KMS-11 (cell line): ENCODE results near the gene OR8B2.
"Not testable (repeated sequence)": the region's sequence is repeated elsewhere in the genome, so short reads cannot be mapped to it uniquely, and the experiment has no call there.

Source experiments
- H2AFZ ChIP-seq: fragments of 200-600 bp; sonication (generic); 2 replicates; pipeline ENCODE4 v1.6.1; 2016; ENCODE audit warnings: antibody characterized with exemption, mixed run types, low read depth
- H3K27ac ChIP-seq: fragments of 200-600 bp; sonication (generic); 2 replicates; pipeline ENCODE4 v1.6.1; 2016; ENCODE audit warnings: mild to moderate bottlenecking, mixed run types
- H3K27me3 ChIP-seq: fragments of 200-600 bp; sonication (generic); 2 replicates; pipeline ENCODE4 v1.6.1; 2017; ENCODE audit warnings: mild to moderate bottlenecking, low read depth, mixed run types, moderate library complexity; ENCODE audit not compliant: insufficient read depth
- H3K36me3 ChIP-seq: fragments of 200-600 bp; sonication (generic); 2 replicates; pipeline ENCODE4 v1.6.1; 2017; ENCODE audit warnings: mild to moderate bottlenecking, mixed run types; ENCODE audit not compliant: insufficient read depth
- H3K4me1 ChIP-seq: fragments of 200-600 bp; sonication (generic); 2 replicates; pipeline ENCODE4 v1.6.1; 2016; ENCODE audit warnings: mild to moderate bottlenecking, low read depth, mixed run types; ENCODE audit not compliant: poor library complexity, severe bottlenecking
- H3K4me2 ChIP-seq: fragments of 200-600 bp; sonication (generic); 2 replicates; pipeline ENCODE4 v1.7.0; 2016; ENCODE audit warnings: mild to moderate bottlenecking, mixed run types
- H3K4me3 ChIP-seq: fragments of 200-600 bp; sonication (generic); IDR thresholded peaks from 2 replicates; pipeline ENCODE4 v1.6.1; 2017; ENCODE audit warnings: low read depth, low read length, mixed read lengths; ENCODE audit not compliant: insufficient read depth
- H3K79me2 ChIP-seq: fragments of 200-600 bp; sonication (generic); 2 replicates; pipeline ENCODE4 v1.6.1; 2016; ENCODE audit warnings: low read depth, mixed run types; ENCODE audit not compliant: insufficient read depth
- H3K9ac ChIP-seq: fragments of 200-600 bp; sonication (generic); 2 replicates; pipeline ENCODE4 v1.6.1; 2016; ENCODE audit warnings: mild to moderate bottlenecking, mixed run types
- H4K20me1 ChIP-seq: fragments of 200-600 bp; sonication (generic); 2 replicates; pipeline ENCODE4 v1.6.1; 2016; ENCODE audit warnings: mild to moderate bottlenecking, mixed run types; ENCODE audit not compliant: insufficient read depth
- CTCF ChIP-seq: fragments of 200-600 bp; sonication (generic); conservative IDR thresholded peaks from 2 replicates; pipeline ENCODE4 v1.6.1; 2017; ENCODE audit warnings: low read depth, mild to moderate bottlenecking, antibody characterized with exemption, low read length, moderate library complexity, mixed read lengths

Gene OR8B2

DNA sequence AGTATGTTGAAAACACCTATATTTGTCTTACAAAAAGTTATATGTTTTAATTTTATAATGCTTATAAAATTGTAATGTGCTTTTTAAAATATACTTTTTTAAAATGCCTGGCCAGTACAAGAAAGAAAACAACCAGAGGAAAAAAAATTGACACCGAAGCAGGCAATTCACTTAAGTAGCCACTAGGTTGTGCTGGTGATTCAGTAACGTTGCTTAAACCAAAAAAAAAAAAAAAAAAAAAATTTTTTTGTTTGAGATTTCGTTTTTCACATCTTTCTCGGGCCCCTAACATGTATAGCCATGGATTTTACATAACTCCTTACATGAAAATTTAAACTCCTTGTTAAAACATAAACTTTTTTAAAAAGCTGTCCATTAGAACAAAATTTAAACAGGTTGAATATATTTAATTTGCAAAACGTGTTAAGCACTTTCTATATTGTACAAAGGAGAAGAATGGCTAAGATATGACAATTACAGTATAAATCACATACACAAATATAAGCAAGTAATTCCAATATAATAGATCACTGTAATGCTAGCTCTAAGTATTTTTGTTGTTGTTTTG, 31.1 kb upstream of the OR8B2 start:
- H3K4me3 ChIP-seq, result no peak overlapping the region
- no peak overlapping the region for H3K27ac ChIP-seq
- no peaks in the 10 kb centered on the region for H3K79me2 ChIP-seq
- peak; percentile 19; the same call in 1 of the 2 replicates for TF ChIP-seq CTCF
- no peaks in the 10 kb centered on the region for H4K20me1 ChIP-seq
- no peak overlapping the region for H3K9ac ChIP-seq
- no peak overlapping the region for H2AFZ ChIP-seq
- no peaks in the 10 kb centered on the region for H3K27me3 ChIP-seq
- H3K4me2 ChIP-seq, result no peak overlapping the region
- no peaks in the 10 kb centered on the region for H3K36me3 ChIP-seq
- H3K4me1 ChIP-seq, result no peaks in the 10 kb centered on the region

- no peak for TF ChIP-seq CTCF
- Histone ChIP-seq H4K20me1 (no peaks in the 10 kb centered on the region), H3K27ac (no peak overlapping the region), H3K9ac (no peak overlapping the region), H3K79me2 (no peaks in the 10 kb centered on the region), H3K4me1 (no peaks in the 10 kb centered on the region), H3K4me3 (no peak overlapping the region), H3K4me2 (no peak overlapping the region), H3K36me3 (no peaks in the 10 kb centered on the region), H2AFZ (no peak overlapping the region), H3K27me3 (no peaks in the 10 kb centered on the region)
These were observed 25.6 kb upstream of the OR8B2 start for GRCh38 chr11:124409906-124410305.

DNA sequence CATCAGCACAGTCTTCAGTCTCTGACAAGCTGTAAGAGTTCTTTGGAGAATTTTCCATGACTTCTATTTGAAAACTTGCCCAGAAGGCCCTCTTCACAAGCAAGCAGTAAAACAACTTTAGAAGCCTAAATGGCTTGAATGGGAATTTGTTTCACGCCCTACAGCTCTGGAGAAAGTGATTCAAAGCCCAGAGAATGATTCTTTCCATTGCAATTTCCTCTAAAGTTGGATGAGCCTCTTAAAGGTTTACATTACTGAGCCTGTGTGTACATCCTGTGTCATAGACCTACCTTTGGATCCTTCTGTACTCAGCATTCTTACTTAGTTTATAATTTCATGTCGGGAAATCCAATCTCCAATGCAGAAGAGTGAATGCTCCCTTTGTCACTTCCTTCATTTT, 21.3 kb upstream of the OR8B2 start:
- Histone ChIP-seq H3K4me2 (no peak overlapping the region), H3K9ac (no peak overlapping the region)

DNA sequence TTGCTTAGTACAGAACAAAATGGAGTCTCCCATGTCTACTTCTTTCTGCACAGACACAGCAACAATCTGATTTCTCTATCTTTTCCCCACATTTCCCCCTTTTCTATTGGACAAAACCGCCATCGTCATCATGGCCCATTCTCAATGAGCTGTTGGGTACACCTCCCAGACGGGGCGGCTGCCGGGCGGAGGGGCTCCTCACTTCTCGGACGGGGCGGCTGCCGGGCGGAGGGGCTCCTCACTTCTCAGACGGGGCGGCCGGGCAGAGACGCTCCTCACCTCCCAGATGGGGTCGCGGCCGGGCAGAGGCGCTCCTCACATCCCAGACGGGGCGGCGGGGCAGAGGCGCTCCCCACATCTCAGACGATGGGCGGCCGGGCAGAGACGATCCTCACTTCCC, 18.9 kb upstream of the OR8B2 start:
- H3K79me2 ChIP-seq, H3K9ac ChIP-seq, H3K4me1 ChIP-seq, H3K4me2 ChIP-seq, H3K27ac ChIP-seq, H2AFZ ChIP-seq, H3K36me3 ChIP-seq, H4K20me1 ChIP-seq, H3K27me3 ChIP-seq, H3K4me3 ChIP-seq: not testable (repeated sequence)

More for the DNA sequence above, 21.3 kb upstream of the OR8B2 start:
- TF ChIP-seq CTCF, result no peak
- H3K36me3 ChIP-seq, result no peaks in the 10 kb centered on the region
- H3K4me1 ChIP-seq, result no peaks in the 10 kb centered on the region
- H3K79me2 ChIP-seq, result no peaks in the 10 kb centered on the region
- no peak overlapping the region for H2AFZ ChIP-seq
- no peaks in the 10 kb centered on the region for H4K20me1 ChIP-seq
- no peak overlapping the region for H3K4me3 ChIP-seq
- H3K27me3 ChIP-seq, result no peaks in the 10 kb centered on the region
- H3K27ac ChIP-seq, result no peak overlapping the region

DNA sequence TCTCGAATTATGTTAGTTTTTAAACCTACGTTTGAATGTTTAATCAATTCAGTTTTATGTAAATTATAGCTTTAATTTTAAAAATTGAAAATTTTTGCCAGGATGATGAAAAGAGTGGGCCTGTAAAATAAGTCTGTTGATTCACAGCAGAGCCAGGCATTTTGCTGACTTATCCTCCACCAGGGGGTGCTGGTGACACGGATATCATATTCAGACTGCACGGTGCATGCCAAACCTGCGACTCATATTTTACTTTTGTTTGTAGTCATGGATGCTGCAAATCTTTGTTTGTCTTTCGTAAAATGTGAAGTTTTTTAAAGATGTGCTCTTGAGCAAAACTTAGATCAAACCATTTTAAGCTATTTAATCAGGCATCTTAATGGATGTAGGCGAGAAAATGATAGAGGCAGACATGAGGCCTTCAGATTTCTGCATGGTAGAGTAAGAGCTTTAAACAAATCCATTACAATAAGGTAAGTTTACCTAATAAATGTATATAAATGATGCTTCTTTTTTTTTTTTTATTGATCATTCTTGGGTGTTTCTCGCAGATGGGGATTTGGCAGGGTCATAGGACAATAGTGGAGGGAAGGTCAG, 18.1 kb upstream of the OR8B2 start:
- Histone ChIP-seq H4K20me1 (no peaks in the 10 kb centered on the region), H3K4me1 (no peaks in the 10 kb centered on the region), H2AFZ (no peak overlapping the region), H3K9ac (no peak overlapping the region), H3K27ac (no peak overlapping the region), H3K36me3 (no peaks in the 10 kb centered on the region), H3K27me3 (no peaks in the 10 kb centered on the region), H3K4me2 (no peak overlapping the region), H3K79me2 (no peaks in the 10 kb centered on the region), H3K4me3 (no peak overlapping the region)
- TF ChIP-seq CTCF, result peak; percentile 61
